WI38 (cell line): Measurements from ENCODE around the gene ULBP3.
"Not testable (repeated sequence)": the region's sequence is repeated elsewhere in the genome, so short reads cannot be mapped to it uniquely, and the experiment has no call there.

Experiments
- H3K4me3 ChIP-seq: 2 replicates; pipeline ENCODE4 v1.5.1; 2011; ENCODE audit warnings: low read depth, mild to moderate bottlenecking, control low read depth, low read length
- TF ChIP-seq, protein P1 (sequence below): IDR thresholded peaks from 2 replicates; pipeline ENCODE4 v1.5.1; 2012; ENCODE audit warnings: low read depth, mild to moderate bottlenecking, control low read depth, low read length

The ULBP3 gene

DNA sequence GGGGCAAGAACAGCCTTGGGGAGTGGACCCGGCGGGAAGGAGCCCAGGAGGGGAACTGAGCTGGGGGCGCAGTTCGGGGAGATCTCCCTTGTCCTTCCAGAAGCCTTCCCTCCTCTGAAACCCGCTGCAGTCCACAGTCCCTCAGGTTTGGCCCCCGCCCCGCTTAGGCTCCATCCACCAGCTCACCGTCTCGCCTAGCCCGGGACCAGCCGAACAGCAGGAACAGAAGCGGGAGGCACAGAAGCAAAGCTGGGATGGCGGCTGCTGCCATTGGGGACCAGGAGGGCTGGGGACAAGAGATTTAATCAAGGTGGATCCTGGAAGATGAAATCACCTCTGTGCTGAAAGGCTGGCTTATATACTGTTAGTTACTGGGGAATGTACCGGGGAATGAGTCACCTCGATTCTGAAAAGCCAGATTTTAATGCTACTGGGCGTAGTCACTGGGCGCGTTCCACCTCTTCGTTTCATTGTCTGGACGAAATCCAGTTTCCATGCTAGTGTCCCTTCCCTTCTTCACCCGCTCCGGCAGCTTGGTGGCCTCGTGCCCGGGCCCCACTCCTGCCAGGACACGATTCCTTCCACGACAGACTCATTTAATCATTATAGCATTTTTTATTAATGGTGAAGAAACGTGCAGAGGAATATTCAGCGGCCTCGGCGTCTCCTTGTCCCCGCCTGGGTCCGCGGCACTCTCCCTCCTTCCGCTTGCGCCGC is 43.6 kb downstream of the ULBP3 start, which contains the start of gene RAET1L:
Gene RAET1L (minus strand): TSS at position 332 of the 717 bp plus-strand sequence. CDS start 61 bp downstream, at position 271.
- TF ChIP-seq, protein P1, sequence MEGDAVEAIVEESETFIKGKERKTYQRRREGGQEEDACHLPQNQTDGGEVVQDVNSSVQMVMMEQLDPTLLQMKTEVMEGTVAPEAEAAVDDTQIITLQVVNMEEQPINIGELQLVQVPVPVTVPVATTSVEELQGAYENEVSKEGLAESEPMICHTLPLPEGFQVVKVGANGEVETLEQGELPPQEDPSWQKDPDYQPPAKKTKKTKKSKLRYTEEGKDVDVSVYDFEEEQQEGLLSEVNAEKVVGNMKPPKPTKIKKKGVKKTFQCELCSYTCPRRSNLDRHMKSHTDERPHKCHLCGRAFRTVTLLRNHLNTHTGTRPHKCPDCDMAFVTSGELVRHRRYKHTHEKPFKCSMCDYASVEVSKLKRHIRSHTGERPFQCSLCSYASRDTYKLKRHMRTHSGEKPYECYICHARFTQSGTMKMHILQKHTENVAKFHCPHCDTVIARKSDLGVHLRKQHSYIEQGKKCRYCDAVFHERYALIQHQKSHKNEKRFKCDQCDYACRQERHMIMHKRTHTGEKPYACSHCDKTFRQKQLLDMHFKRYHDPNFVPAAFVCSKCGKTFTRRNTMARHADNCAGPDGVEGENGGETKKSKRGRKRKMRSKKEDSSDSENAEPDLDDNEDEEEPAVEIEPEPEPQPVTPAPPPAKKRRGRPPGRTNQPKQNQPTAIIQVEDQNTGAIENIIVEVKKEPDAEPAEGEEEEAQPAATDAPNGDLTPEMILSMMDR: no peak
- peak within 1 kb of the TSS; percentile 45 for H3K4me3 ChIP-seq

DNA sequence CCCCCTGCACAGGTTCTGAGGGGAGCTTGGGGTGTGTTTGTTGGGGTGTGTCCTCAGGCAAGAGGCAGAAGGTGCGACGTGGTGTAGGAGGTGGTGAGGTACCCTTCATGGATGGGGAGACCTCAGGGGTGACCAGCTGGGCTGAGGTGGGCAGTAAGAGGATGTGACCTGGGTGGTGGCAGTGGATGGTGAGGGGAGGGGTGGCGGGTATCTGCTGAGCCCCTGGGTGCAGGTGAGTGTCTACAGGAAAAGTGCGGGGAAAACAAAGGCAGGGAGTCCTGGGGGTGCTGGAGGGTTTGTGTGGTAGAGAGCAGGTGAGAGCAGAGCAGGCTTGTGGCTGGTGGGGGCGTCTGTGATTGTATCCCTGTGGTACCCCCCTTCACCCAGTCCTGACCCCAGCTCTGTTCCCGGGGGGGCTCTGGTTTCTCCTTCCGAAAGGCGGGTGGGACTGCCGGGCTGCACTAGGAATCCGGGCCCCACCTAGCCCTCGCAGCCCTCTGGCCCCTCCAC is 44.2 kb downstream of the ULBP3 start:
- no peak overlapping the region for H3K4me3 ChIP-seq
- TF ChIP-seq, protein P1: no peak

DNA sequence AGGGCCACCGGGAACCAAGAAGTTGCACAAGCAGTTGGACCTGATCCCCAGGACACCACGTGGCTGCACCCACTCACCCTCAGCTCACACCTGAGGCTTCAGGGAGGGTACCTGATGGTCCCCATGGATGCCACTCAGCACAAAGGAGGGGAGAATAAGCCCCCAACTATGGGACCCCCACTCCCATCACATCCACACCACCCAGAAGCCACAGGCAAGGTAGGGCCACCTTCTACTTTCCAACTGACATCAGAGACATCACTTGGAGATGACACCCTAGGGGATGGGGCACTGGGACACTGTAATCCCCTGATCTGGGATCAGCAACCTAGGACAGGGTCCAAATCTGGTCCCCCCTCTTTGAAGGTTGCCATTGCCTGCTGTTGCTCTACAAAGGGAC is 44.9 kb downstream of the ULBP3 start:
- not testable (repeated sequence) for H3K4me3 ChIP-seq

DNA sequence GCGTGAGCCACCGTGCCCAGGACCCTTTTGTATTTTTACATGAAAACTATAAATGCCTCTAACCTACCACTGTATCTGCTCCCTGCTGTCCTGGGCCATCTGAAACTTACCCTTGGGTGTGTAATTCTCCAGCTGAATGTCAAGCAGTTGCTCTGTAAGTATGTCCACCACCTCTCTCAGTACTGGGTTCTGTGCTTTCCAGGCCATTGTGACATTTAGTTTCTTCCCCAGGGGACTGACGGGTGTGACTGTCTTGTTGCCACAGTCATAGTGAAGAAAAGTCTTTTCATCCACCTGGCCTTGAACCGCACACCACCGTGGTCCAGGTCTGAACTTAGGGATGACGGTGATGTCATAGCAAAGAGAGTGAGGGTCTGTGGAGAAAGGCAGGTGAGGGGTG is 47.1 kb downstream of the ULBP3 start:
- not testable (repeated sequence) for H3K4me3 ChIP-seq

DNA sequence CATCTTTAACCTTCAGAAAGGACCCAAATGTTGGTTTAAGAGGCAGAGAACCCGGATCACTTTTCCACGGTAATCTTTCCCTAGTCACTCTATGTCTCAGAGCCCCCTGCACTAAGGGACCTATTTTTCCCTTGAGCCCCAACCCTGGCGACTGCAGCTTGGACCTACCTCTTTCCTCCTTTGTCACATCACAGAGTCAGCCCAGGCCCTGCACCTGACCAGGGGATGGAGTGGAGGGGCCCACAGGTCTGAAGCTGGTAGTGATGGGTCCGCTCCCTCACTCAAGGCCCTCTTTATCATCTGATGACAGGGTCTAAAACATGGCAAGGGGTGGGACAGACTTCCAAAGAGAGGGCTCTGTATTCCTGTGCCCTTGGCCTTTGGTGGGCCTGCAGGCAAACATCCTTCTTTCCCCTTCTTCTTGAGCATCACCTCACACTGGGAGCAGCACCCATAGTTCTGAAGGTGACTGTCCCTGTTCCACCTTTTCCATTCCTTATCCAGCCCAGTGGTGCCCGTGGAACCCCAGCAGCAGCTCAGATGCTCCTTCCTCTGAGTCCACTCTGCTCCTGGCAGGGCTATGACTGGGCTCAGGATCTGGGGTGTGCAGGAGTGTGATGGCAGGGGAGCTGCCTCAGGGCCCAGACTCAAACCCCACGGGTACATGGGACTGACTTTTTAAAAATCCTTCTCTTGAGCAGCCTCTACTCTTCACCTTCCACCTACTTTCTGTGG is 49.9 kb downstream of the ULBP3 start:
- TF ChIP-seq, protein P1: no peak
- no peak overlapping the region for H3K4me3 ChIP-seq

DNA sequence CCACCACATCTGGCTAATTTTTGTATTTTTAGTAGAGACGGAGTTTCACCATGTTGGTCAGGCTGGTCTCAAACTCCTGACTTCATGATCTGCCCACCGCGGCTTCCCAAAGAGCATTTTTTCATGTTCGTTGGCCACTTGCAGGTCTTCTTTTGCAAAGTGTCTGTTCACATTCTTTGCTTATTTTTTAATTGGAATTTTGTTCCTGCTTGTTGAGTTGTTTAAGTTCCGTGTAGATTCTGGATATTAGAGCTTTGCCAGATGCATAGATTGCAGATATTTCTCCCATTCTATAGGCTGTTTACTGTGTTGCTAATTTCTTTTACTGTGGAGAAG is 51.8 kb downstream of the ULBP3 start:
- H3K4me3 ChIP-seq: not testable (repeated sequence)

DNA sequence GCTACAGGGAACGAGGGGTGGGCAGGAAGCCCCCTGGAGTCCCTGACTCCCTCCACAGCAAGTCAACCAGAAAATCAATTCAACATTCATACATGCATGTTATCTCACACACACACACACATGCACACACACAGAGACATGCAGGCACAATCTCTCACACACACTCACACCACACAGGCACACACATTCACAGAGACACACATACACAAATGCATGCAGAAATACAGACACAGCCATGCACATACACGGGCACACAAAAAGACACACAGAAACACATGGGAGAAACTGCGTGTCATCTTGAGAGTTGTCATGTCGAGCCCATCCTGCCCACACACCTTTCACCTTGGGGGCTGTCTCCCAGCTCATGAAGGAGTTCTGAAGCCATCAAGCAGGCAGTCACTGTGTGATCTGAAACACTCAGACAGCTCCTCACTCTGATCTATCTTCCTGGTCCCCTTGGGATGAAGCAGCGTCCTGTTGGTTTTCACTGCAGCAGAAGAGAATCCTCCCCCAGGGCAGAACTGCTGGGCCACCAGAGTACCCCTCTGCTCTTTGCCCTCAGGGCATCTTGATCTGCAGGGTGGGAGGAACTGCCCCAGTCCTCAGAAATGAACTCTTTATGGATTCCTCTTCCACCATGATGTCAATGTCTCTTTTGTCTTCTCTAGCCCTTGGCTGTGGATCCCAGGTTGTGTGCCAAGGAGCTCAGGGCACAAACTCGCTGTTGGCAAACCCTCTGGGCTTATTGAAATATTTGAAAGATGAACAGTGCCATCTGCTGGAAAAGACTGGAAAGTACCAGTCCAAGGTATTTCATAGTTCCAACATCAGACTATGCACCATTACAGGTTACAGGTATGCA is 52.4 kb downstream of the ULBP3 start:
- H3K4me3 ChIP-seq: no peak overlapping the region
- TF ChIP-seq, protein P1: peak; percentile 27; the same call in 1 of the 2 replicates

DNA sequence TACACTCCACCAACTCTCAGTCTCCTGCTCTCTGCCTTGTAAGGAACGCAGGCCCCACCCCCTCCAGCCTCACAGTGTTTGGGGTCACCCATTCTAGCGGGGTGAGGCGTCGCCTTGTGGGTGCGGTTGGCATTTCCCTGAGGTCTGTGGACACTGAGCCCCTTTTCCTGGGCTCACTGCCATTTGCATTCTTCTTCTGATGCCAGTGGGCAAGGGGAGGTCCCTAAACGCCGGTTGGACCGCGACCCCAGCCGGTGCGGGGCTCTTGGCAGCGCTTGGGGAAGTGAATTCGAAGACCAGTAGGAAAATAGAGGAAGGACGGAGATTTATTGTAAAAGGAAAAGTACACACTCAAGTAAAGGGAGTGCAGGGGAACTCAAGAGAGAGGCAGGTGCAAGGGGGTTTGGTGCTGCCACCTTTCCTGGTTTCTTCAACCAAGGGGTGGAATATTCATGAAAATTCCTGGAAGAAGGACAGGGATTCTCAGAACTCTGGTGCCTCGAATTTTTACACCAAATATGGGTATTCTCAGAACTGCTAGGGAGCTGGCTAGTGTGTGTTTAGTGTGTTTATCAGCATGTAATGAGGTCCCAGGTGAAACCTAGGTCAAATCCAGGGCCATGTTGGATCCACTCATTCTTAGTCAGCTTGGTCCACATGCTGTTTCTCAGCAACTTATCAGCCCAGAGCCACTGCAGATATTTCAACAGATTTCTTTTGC is 53.5 kb downstream of the ULBP3 start:
- H3K4me3 ChIP-seq: not testable (repeated sequence)

DNA sequence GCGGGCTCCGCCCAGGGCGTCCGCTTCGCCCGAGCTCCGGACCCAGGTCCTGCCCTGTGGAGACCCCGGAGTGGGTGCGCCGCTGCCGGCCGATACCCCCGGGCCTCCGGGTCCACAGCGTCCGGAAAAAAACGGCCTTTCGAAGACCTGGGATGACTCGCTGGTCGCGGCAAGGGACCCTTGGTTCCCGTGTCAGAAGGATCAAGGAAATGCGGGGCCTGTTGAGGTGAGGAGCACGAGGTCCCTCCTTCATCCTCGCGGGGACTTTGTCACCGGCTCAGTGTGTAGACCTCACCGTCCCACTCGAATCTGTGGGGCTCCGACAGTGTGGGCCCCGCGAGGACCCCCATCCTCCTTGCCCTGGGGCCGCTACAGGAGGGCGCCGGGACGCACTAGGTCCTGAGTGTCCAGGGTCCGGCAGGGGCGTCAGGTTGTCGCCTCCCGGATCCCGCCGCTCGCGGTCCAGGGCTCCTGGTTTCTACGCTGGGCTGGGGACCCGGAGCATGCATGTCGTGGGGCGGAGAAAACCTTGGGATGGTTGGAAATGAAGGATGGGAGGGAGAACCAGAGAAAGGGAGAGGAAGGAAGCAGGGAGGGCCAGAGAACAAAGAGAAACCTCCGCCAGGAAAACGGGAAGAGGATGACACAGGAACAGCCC is 54.2 kb downstream of the ULBP3 start:
- H3K4me3 ChIP-seq: not testable (repeated sequence)

DNA sequence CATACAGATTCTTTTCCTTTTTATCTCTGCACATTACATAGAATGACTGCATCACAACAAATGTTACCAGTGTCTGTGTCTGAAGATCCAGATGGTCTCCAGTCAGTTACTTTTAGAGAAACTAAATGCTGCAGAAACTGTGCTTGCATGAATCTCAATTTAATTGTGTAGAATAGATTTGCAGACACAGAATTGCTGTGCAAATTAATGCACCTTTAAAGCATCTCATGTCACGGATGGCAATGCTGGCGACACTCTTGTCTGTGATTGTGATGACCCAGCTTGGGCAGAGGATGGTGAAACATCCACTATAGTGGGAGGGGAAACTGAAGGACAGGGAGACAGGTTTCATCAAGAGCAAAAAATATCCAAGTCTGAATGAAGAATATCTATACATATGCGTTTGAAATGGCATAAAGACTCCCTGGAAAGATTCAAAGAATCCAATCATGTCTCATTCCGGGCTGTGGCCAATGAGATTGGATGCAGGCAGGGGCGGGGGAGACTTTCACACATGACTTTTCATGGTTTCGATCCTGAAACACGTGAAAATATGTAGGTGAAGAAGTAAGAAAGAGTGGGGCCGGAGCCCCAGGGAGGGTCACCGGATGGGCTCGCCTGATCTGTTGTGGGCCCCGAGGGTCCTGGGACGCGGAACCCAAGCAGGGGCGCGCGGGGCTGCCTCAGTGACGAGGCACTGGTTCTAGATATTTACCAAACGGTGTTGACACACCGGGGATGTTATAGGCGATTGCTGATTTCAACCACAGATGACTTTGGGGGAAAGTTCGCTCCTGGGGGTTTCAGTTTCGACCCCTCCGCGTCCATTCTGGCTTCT is 54.9 kb downstream of the ULBP3 start:
- H3K4me3 ChIP-seq: not testable (repeated sequence)

DNA sequence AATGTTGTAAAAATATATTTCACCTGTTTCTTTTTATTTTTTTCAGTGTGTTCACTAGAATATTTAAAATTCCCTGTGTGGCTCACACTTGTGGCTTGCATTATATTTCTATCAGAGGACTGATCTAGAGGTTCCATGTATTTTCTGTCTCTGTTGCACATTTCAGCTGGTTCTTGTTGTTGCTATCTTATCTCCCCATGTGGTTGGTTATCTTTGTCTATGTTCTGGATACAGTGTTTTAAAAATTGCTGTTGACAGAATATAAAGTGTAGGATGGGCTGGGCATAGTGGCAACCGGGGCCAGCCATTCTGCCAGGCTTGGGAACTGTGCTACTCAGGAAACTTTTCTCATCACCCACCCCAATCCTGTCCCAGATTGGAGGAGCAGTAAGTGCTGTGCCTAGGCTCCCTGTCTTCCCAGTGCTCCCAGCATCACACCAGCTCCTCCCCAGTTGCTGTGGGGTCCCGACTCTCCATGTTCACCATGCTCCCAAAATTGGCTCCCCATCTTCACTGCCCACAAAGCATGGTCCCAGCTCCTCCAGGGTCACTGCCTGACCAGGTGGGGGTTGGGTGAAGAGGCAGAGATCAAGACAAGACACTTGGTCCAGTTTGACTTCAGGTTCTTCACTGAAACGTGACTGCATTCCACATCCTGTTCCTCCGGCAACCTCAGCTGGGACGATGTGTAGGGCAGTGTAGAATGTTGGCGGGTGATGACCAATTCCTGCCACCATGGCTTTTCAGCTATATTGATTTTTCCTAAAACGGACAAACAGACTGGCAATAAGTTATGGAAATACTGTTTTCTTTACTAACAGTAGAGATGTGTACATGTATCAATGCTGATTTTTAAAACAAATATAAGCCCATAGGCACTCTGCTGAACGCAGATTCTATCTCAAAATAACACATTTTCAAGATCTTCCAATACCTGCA is 55.8 kb downstream of the ULBP3 start:
- not testable (repeated sequence) for H3K4me3 ChIP-seq
